ENCODE results near the gene AHSA1.

Gene AHSA1

GRCh38 chr14:77474479-77475177 lies 16.7 kb downstream of the AHSA1 start:
- DNase-seq, result no peak

- no peak for DNase-seq
These were observed 17.7 kb downstream of the AHSA1 start for GRCh38 chr14:77475432-77476115.

- no peak for DNase-seq
These were observed 20.1 kb downstream of the AHSA1 start for GRCh38 chr14:77478029-77478428.

- no peak for DNase-seq
These were observed 20.9 kb downstream of the AHSA1 start for GRCh38 chr14:77478796-77479195.

GRCh38 chr14:77482422-77482821 lies 24.5 kb downstream of the AHSA1 start:
- DNase-seq, result no peak

GRCh38 chr14:77485256-77485655 lies 27.4 kb downstream of the AHSA1 start:
- DNase-seq, result no peak

- DNase-seq, result no peak
These were observed 28.2 kb downstream of the AHSA1 start for GRCh38 chr14:77485901-77486678.

- DNase-seq, result no peak
These were observed 30.7 kb downstream of the AHSA1 start for GRCh38 chr14:77488558-77488957.

GRCh38 chr14:77489041-77489440 lies 31.1 kb downstream of the AHSA1 start:
- no peak for DNase-seq

GRCh38 chr14:77490347-77490986 lies 32.6 kb downstream of the AHSA1 start:
- no peak for DNase-seq

- DNase-seq, result no peak
These were observed 33.2 kb downstream of the AHSA1 start for GRCh38 chr14:77491056-77491455.

GRCh38 chr14:77495334-77495733 lies 37.4 kb downstream of the AHSA1 start:
- no peak for DNase-seq

GRCh38 chr14:77498120-77498979 lies 40.5 kb downstream of the AHSA1 start, which contains the start of gene ISM2:
ISM2 (minus strand) TSS chr14:77498816; CDS start chr14:77498793, 23 bp downstream.
- DNase-seq, result no peak

GRCh38 chr14:77498984-77499527 lies 41.2 kb downstream of the AHSA1 start:
- DNase-seq, result no peak

- no peak for DNase-seq
These were observed 44.4 kb downstream of the AHSA1 start for GRCh38 chr14:77502109-77502782.

- no peak for DNase-seq
These were observed 45.2 kb downstream of the AHSA1 start for GRCh38 chr14:77503138-77503537.

- no peak for DNase-seq
These were observed 47.1 kb downstream of the AHSA1 start for GRCh38 chr14:77505031-77505430.

- no peak for DNase-seq
These were observed 49.9 kb downstream of the AHSA1 start for GRCh38 chr14:77507762-77508161.

- DNase-seq, result no peak
These were observed 50.4 kb downstream of the AHSA1 start for GRCh38 chr14:77508249-77508648.

GRCh38 chr14:77508876-77509275 lies 51.0 kb downstream of the AHSA1 start:
- no peak for DNase-seq

GRCh38 chr14:77509366-77509765 lies 51.5 kb downstream of the AHSA1 start:
- DNase-seq, result no peak
